Measurements from ENCODE around the gene KHDRBS1. TPM values are rescaled to one million over a fixed set of nuclear protein-coding genes. Genes with fewer than 3 reads are reported as not detected.

Gene KHDRBS1
- total and polyA plus RNA-seq, 2 experiments from 2014 or later, result 191 to 251 TPM

DNA sequence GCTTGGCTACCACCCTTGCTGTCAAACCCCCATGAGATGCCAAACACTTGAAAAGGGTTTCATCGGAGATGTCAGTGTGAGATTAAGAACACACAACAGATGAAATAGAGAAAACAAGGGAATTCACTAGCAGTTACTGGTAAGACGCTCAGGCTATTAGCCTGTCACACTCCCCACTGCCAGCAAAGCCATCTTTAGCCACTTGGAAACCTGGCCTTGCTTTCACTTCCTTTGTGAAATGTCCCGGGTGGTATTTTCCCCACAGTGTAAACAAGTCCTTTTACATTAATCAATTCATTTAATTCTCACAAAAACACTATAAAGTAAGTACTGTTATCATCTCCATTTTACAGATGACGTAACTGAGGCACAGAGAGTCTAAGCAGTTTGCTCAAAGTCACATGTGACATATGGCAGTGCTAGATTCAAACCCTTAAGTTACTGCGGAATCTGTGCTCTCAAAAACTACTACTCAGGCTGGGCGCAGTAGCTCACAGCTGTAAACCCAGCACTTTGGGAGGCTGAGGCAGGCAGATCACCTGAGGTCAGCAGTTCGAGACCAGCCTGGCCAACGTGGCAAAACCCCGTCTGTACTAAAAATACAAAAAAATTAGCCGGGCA lies 32.7 kb upstream of the KHDRBS1 start:
- no peak for ATAC-seq
- Histone ChIP-seq H3K4me1 (ENCODE audit: insufficient read depth) (peaks cover 11% of the 10 kb centered on the region; the same call in 1 of the 2 replicates), H3K9me2 (ENCODE audit: insufficient read depth) (no peaks in the 10 kb centered on the region), H3K27ac (ENCODE audit: low read depth) (no peak overlapping the region), H3K36me3 (ENCODE audit: insufficient read depth) (no peaks in the 10 kb centered on the region), H4K20me1 (replicated peaks; ENCODE audit: insufficient read depth) (no peaks in the 10 kb centered on the region), H2AFZ (no peak overlapping the region), H3K4me3 (no peak overlapping the region), H3F3A (replicated peaks; ENCODE audit: low read depth) (no peaks in the 10 kb centered on the region), H3K79me2 (replicated peaks; ENCODE audit: insufficient read depth) (no peaks in the 10 kb centered on the region), H3K27me3 (ENCODE audit: insufficient read depth) (no peaks in the 10 kb centered on the region), H3K4me2 (no peak overlapping the region)
- no peak for DNase-seq (ENCODE audit: low spot score)
- peaks cover 20% of the 10 kb centered on the region for H3K4me1 Mint-ChIP-seq
- H3K27me3 Mint-ChIP-seq (ENCODE audit: insufficient read depth, low read depth, poor library complexity), result peaks cover 10% of the 10 kb centered on the region
- no peak overlapping the region for H3K4me3 Mint-ChIP-seq
- TF ChIP-seq NANOG (IDR thresholded peaks at IDR 0.05; ENCODE audit: borderline replicate concordance), result no peak
- no peak for TF ChIP-seq POLR2AphosphoS5 (IDR thresholded peaks at IDR 0.05; ENCODE audit: low read depth)
- no peak for TF ChIP-seq CREB1 (CRISPR knock-in tag; IDR thresholded peaks at IDR 0.05; ENCODE audit: low read depth)
- no peak for TF ChIP-seq ZNF114 (CRISPR knock-in tag; IDR thresholded peaks at IDR 0.05)
- no peak for TF ChIP-seq JUNB (IDR thresholded peaks at IDR 0.05; ENCODE audit: unreplicated experiment)
- no peak for TF ChIP-seq EZH2phosphoT487 (IDR thresholded peaks at IDR 0.05; ENCODE audit: unreplicated experiment)
- TF ChIP-seq, protein P1, sequence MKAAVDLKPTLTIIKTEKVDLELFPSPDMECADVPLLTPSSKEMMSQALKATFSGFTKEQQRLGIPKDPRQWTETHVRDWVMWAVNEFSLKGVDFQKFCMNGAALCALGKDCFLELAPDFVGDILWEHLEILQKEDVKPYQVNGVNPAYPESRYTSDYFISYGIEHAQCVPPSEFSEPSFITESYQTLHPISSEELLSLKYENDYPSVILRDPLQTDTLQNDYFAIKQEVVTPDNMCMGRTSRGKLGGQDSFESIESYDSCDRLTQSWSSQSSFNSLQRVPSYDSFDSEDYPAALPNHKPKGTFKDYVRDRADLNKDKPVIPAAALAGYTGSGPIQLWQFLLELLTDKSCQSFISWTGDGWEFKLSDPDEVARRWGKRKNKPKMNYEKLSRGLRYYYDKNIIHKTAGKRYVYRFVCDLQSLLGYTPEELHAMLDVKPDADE (IDR thresholded peaks at IDR 0.05), result no peak
- TF ChIP-seq, protein P2, sequence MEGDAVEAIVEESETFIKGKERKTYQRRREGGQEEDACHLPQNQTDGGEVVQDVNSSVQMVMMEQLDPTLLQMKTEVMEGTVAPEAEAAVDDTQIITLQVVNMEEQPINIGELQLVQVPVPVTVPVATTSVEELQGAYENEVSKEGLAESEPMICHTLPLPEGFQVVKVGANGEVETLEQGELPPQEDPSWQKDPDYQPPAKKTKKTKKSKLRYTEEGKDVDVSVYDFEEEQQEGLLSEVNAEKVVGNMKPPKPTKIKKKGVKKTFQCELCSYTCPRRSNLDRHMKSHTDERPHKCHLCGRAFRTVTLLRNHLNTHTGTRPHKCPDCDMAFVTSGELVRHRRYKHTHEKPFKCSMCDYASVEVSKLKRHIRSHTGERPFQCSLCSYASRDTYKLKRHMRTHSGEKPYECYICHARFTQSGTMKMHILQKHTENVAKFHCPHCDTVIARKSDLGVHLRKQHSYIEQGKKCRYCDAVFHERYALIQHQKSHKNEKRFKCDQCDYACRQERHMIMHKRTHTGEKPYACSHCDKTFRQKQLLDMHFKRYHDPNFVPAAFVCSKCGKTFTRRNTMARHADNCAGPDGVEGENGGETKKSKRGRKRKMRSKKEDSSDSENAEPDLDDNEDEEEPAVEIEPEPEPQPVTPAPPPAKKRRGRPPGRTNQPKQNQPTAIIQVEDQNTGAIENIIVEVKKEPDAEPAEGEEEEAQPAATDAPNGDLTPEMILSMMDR (conservative IDR thresholded peaks at IDR 0.05; ENCODE audit: low read depth in 2 of 2), result no peak
- no peak overlapping the region for H3K27ac Mint-ChIP-seq
- H3K36me3 Mint-ChIP-seq (ENCODE audit: low read depth), result no peaks in the 10 kb centered on the region
- no peaks in the 10 kb centered on the region; the same call in 2 of the 3 replicates for H3K9me3 Mint-ChIP-seq

DNA sequence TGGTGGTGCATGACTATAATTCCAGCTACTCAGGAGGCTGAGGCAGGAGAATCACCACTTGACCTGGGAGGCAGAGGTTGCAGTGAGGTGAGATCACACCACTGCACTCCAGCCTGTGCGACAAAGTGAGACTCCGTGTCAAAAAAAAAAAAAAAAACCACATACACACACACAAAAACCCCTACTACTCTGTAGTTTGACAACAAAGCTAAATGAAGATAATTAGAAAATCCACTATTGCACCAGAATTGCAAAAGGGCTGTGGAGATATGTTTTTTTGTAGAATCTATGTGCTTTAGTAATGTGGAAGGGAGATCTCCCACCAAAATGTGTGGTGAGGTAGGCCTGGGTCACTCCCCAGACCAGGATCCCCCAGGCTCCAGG lies 32.2 kb upstream of the KHDRBS1 start:
- Histone ChIP-seq H3K79me2 (replicated peaks; ENCODE audit: insufficient read depth) (no peaks in the 10 kb centered on the region), H4K20me1 (replicated peaks; ENCODE audit: insufficient read depth) (no peaks in the 10 kb centered on the region), H2AFZ (peak overlapping the region; percentile 18; the same call in 1 of the 2 replicates), H3K9me2 (ENCODE audit: insufficient read depth) (no peaks in the 10 kb centered on the region), H3K4me1 (ENCODE audit: insufficient read depth) (peaks cover 11% of the 10 kb centered on the region; the same call in 1 of the 2 replicates), H3K4me3 (no peak overlapping the region), H3F3A (replicated peaks; ENCODE audit: low read depth) (no peaks in the 10 kb centered on the region), H3K27ac (ENCODE audit: low read depth) (no peak overlapping the region), H3K27me3 (ENCODE audit: insufficient read depth) (no peaks in the 10 kb centered on the region), H3K36me3 (ENCODE audit: insufficient read depth) (no peaks in the 10 kb centered on the region), H3K4me2 (no peak overlapping the region)
- H3K4me3 Mint-ChIP-seq, result no peak overlapping the region
- no peak for ATAC-seq
- H3K27ac Mint-ChIP-seq, result no peak overlapping the region
- H3K27me3 Mint-ChIP-seq (ENCODE audit: insufficient read depth, low read depth, poor library complexity), result peaks cover 7% of the 10 kb centered on the region
- H3K9me3 Mint-ChIP-seq, result no peaks in the 10 kb centered on the region; the same call in 2 of the 3 replicates
- H3K36me3 Mint-ChIP-seq (ENCODE audit: low read depth), result no peaks in the 10 kb centered on the region
- H3K4me1 Mint-ChIP-seq, result peaks cover 20% of the 10 kb centered on the region
- no peak for DNase-seq (ENCODE audit: low spot score)
- no peak for TF ChIP-seq ZNF331 (CRISPR knock-in tag; IDR thresholded peaks at IDR 0.05; ENCODE audit: low read depth)
- no peak for TF ChIP-seq CREB1 (CRISPR knock-in tag; IDR thresholded peaks at IDR 0.05; ENCODE audit: low read depth)
- TF ChIP-seq ZNF114 (CRISPR knock-in tag; IDR thresholded peaks at IDR 0.05), result no peak
- TF ChIP-seq, protein P3, sequence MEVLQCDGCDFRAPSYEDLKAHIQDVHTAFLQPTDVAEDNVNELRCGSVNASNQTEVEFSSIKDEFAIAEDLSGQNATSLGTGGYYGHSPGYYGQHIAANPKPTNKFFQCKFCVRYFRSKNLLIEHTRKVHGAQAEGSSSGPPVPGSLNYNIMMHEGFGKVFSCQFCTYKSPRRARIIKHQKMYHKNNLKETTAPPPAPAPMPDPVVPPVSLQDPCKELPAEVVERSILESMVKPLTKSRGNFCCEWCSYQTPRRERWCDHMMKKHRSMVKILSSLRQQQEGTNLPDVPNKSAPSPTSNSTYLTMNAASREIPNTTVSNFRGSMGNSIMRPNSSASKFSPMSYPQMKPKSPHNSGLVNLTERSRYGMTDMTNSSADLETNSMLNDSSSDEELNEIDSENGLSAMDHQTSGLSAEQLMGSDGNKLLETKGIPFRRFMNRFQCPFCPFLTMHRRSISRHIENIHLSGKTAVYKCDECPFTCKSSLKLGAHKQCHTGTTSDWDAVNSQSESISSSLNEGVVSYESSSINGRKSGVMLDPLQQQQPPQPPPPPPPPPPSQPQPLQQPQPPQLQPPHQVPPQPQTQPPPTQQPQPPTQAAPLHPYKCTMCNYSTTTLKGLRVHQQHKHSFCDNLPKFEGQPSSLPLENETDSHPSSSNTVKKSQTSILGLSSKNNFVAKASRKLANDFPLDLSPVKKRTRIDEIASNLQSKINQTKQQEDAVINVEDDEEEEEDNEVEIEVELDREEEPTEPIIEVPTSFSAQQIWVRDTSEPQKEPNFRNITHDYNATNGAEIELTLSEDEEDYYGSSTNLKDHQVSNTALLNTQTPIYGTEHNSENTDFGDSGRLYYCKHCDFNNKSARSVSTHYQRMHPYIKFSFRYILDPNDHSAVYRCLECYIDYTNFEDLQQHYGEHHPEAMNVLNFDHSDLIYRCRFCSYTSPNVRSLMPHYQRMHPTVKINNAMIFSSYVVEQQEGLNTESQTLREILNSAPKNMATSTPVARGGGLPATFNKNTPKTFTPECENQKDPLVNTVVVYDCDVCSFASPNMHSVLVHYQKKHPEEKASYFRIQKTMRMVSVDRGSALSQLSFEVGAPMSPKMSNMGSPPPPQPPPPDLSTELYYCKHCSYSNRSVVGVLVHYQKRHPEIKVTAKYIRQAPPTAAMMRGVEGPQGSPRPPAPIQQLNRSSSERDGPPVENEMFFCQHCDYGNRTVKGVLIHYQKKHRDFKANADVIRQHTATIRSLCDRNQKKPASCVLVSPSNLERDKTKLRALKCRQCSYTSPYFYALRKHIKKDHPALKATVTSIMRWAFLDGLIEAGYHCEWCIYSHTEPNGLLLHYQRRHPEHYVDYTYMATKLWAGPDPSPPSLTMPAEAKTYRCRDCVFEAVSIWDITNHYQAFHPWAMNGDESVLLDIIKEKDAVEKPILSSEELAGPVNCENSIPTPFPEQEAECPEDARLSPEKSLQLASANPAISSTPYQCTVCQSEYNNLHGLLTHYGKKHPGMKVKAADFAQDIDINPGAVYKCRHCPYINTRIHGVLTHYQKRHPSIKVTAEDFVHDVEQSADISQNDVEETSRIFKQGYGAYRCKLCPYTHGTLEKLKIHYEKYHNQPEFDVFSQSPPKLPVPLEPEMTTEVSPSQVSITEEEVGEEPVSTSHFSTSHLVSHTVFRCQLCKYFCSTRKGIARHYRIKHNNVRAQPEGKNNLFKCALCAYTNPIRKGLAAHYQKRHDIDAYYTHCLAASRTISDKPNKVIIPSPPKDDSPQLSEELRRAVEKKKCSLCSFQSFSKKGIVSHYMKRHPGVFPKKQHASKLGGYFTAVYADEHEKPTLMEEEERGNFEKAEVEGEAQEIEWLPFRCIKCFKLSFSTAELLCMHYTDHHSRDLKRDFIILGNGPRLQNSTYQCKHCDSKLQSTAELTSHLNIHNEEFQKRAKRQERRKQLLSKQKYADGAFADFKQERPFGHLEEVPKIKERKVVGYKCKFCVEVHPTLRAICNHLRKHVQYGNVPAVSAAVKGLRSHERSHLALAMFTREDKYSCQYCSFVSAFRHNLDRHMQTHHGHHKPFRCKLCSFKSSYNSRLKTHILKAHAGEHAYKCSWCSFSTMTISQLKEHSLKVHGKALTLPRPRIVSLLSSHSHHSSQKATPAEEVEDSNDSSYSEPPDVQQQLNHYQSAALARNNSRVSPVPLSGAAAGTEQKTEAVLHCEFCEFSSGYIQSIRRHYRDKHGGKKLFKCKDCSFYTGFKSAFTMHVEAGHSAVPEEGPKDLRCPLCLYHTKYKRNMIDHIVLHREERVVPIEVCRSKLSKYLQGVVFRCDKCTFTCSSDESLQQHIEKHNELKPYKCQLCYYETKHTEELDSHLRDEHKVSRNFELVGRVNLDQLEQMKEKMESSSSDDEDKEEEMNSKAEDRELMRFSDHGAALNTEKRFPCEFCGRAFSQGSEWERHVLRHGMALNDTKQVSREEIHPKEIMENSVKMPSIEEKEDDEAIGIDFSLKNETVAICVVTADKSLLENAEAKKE (CRISPR knock-in tag; IDR thresholded peaks at IDR 0.05), result no peak
- no peak for TF ChIP-seq POLR2AphosphoS5 (IDR thresholded peaks at IDR 0.05; ENCODE audit: low read depth)
- TF ChIP-seq EZH2phosphoT487 (IDR thresholded peaks at IDR 0.05; ENCODE audit: unreplicated experiment), result no peak
- no peak for TF ChIP-seq STAT1 (IDR thresholded peaks at IDR 0.05; ENCODE audit: unreplicated experiment)
- TF ChIP-seq EZH2 (IDR thresholded peaks at IDR 0.05; ENCODE audit: low read depth, unreplicated experiment), result no peak

Data from GM23338 (cell line).